Measurements from ENCODE around the gene GMPR.

DNA sequence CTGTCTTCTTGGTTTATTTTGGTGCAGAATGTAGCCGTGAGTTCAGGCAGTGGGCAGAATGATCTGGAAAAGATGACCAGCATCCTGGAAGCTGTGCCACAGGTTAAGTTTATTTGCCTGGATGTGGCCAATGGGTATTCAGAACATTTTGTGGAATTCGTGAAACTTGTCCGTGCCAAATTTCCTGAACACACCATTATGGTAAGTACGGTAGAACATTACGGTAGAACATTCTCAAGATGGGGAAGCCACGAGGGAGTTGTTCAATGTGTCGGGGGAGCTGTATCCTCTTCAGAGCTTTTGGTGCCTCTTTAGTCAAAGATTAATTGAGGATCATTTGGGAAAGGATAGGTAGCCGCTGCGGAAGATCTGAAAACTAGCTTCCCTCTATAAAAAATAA, 16.1 kb downstream of the GMPR start:
- TF ChIP-seq, protein P1, sequence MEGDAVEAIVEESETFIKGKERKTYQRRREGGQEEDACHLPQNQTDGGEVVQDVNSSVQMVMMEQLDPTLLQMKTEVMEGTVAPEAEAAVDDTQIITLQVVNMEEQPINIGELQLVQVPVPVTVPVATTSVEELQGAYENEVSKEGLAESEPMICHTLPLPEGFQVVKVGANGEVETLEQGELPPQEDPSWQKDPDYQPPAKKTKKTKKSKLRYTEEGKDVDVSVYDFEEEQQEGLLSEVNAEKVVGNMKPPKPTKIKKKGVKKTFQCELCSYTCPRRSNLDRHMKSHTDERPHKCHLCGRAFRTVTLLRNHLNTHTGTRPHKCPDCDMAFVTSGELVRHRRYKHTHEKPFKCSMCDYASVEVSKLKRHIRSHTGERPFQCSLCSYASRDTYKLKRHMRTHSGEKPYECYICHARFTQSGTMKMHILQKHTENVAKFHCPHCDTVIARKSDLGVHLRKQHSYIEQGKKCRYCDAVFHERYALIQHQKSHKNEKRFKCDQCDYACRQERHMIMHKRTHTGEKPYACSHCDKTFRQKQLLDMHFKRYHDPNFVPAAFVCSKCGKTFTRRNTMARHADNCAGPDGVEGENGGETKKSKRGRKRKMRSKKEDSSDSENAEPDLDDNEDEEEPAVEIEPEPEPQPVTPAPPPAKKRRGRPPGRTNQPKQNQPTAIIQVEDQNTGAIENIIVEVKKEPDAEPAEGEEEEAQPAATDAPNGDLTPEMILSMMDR (IDR thresholded peaks at IDR 0.05) = no peak
- no peak for TF ChIP-seq POLR2A (IDR thresholded peaks at IDR 0.05)

Measured in Peyer's patch (tissue), 4 donors.